Hepatic stellate cell (primary cell): Measurements from ENCODE around the gene CCDC87.
"Not testable (repeated sequence)": the region's sequence is repeated elsewhere in the genome, so short reads cannot be mapped to it uniquely, and the experiment has no call there.

ENCODE experiments used
- DNase-seq: peaks from one replicate; pipeline ENCODE4 v3.0.0; 2011; ENCODE audit warnings: low spot score

CCDC87 gene

GRCh38 chr11:66614073-66614472, 21.2 kb upstream of the CCDC87 start:
- no peak for DNase-seq

DNA sequence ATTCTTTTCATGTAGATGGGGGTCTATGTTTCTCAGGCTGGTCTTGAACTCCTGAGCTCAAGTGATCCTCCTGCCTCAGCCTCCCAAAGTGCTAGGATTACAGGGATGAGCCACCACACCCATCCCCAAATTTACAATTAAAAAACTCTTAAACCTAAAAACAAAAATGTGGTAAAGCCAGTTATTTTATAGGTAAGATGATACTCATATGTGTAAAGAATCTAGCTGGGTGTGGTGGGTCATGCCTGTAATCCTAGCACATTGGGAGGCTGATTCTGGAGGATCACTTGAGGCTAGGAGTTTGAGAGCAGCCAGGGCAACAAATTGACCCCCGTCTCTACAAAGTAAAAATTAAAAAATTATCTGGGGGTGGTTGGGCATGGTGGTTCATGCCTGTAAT, 19.6 kb upstream of the CCDC87 start:
- no peak for DNase-seq

DNA sequence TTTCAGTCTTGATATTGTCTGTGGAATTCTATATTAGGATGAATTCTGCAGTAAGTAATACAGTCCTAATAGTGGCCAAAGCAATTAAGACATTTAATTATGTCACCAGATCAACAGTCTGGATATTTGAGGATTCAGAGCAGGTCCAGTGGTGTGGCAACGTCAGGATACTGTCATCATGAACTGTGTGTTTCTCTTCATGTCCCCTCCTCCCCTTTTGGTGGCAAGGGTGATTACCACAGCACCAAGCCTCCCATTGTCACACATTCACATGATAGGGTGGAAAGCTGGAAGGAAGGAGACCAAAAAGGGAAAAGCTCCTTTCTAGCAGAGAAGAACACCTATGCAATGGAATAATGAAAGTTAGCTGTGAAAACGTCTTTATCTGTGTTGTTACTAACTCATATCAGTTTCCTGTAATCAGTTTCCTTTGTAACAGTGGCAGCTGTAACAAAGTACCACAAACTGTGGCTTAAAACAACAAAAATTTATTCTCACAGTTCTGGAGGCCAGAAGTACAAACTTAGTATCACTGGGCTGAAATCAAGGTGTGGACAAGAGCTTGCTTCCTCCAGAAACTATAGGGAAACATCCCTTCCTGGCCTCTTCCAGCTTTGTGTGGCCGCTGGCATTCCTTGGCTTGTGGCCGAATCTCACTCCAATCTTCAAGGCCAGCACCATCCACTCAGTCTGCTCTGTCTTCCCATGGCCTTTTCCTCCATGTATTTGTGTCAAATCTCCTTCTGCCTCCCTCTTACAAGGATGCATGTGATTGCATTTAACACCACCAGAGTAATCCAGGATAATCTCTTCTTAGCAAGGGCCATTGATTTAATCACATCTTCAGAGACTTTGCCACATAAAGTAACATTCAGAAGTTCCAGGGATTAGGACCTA, 17.1 kb upstream of the CCDC87 start:
- DNase-seq = no peak

GRCh38 chr11:66607126-66607834, 14.4 kb upstream of the CCDC87 start:
- peak; percentile 39 for DNase-seq

DNA sequence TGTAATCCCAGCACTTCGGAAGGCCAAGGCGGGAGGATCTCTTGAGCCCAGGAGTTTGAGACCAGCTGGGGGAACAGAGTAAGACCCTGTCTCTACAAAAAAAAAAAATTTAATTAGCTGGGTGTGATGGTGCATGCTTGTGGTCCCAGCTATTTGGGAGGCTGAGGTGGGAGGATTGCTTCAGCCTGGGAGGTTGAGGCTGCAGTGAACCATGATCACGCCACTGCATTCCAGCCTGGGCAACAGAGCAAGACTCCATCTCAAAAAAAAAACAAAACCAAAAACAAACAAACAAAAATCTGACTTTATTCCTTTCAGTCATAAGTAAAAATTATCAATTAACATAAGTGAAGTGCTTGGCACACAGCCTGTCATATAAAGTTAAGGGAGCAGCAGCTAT, 13.7 kb upstream of the CCDC87 start:
- DNase-seq = not testable (repeated sequence)

DNA sequence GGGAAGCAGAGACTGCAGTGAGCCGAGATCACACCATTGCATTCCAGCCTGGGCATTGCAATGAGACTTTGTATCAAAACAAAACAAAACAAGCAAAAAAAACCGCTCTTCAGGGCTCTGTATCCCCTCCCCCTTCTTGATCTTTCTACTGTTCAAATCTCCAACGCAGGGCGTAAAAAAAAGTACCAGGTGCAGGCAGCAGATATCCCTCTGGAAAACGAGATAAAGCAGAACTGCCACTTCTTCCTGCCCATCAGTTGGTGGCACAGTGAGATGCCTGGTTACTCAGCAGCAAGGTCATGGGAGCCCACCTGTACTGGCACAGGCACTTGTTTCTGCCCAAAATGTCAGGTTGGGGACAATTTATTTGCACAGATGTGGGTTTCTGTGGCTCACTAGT, 11.3 kb upstream of the CCDC87 start:
- DNase-seq = no peak

GRCh38 chr11:66603072-66603471, 10.2 kb upstream of the CCDC87 start:
- DNase-seq = no peak

DNA sequence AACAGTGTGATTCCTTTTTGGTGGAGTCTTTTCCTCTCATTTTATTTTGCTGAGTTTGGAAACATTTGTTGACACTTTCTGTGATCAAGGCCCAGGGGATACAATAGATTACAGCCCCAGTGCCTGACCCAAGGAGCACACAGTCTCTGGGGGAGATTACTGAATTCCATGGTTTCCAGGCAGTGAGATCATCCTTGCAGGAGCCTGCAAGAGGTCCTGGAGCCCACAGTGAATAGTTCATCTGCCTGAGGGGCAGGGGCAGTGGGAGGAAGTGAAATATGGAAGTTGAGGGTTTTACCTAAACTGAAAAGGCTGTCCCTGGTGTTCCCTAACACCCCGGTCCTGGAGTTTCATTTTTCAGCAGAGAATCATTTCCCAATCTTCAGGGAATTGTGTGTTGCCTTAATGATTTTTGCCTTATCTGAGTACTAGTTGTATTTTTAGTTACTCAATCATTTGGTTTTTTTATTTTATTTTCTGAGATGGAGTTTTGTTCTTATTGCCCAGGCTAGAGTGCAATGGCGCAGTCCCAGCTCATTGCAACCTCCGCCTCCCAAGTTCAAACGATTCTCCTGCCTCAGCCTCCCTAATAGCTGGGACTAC, 7.9 kb upstream of the CCDC87 start:
- DNase-seq = no peak

GRCh38 chr11:66600219-66600618, 7.4 kb upstream of the CCDC87 start:
- no peak for DNase-seq

GRCh38 chr11:66598993-66599392, 6.1 kb upstream of the CCDC87 start:
- DNase-seq = no peak

- peak; percentile 77 for DNase-seq
Measured at GRCh38 chr11:66595245-66595904, 2.5 kb upstream of the CCDC87 start.

- no peak for DNase-seq
Measured at GRCh38 chr11:66593650-66594049, 787 bp upstream of the CCDC87 start.

GRCh38 chr11:66593303-66593635, 406 bp upstream of the CCDC87 start:
- peak; percentile 33 for DNase-seq

DNA sequence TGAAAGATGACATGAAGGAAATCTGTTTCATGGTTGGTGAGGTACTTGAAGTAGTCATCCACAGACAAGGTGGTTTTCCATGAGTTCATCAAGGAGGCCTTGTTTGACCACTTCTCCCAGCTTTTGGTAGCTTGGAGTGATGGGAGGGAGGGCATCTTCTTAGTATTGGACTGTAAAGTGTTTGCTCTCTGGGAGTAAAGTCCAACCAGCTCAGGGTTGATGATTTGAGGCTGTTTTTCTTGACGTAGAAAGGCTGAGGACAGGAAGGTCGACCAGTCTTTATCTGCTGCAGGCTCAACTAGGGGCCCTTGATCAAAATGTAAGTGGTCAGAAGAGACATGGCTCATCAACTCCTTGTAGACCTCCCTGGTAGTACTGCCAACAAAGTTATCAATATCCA, 1.7 kb downstream of the CCDC87 start:
- no peak for DNase-seq

GRCh38 chr11:66589996-66590675, 2.7 kb downstream of the CCDC87 start:
- DNase-seq = no peak

DNA sequence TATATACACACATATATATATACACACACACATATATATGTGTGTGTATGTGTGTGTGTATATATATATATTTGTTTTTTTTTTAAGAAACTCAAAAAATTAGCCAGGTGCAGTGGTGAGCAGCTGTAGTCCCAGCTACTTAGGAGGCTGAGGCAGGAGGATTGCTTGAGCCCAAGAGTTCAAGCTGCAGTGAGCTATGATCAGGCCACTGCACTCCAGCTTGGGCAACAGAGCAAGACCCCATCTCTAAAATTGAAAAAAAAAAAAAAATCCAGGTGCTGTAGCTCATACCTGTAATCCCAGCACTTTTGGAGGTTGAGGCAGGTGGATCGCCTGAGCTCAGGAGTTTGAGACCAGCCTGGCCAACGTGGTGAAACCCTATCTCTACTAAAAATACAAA, 3.5 kb downstream of the CCDC87 start:
- not testable (repeated sequence) for DNase-seq

DNA sequence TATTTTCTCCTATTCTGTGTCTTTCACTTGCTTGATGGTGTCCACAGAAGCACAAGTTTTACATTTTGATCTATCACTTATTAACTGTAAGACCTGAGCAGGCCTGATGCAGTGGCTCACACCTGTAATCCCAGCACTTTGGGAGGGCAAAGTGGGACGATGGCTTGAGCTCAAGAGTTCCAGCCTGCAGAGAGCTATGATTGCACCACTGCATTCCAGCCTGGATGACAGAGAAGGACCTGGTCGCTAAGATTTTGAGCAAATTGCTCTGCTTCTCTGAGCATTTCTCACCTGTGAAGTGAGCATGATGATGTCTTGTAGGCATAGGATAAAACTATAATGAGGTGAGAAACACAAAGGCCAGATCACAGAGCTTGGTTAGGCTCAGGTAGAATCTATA, 6.7 kb downstream of the CCDC87 start:
- DNase-seq = no peak

DNA sequence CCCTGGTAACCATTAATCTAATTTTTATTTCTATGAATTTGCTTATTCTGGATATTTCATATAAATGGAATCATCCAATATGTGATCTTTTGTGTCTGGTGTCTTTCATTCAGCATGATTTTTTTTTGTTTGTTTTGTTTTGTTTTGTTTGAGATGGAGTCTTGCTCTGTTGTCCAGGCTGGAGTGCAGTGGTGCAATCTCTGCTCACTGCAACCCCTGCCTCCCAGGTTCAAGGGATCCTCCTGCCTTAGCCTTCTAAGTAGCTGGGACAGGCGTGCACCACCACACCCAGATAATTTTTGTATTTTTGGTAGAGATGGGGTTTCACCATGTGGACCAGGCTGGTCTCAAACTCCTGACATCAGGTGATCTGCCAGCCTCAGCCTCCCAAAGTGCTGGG, 7.4 kb downstream of the CCDC87 start:
- not testable (repeated sequence) for DNase-seq

DNA sequence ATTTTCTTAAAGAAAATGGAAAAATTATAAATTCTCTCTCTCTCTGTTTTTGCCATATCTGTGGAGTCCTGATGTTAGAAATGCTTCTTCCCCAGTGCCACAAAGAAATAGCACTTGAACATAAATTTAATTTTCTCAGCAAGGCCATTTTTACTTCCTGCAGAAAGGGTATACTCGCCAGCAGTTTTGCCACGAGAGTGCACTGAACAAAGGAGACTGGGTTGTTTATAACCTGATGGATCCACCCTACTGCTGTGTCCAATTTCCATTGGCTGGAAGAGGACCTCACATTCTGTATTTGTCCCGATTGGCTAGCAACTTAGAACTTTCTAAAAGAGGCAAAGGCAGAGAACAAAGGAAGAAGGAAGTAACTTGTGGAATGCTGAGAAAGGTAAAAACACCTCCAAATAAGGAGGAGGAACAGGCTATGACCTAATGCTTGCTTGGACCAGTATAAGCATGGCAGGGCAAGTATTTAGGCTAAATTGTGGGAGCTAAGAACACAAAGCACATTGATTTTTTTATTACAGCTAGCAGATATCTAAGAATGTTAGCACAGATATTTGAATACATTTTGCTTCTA, 10.2 kb downstream of the CCDC87 start:
- DNase-seq = not testable (repeated sequence)

DNA sequence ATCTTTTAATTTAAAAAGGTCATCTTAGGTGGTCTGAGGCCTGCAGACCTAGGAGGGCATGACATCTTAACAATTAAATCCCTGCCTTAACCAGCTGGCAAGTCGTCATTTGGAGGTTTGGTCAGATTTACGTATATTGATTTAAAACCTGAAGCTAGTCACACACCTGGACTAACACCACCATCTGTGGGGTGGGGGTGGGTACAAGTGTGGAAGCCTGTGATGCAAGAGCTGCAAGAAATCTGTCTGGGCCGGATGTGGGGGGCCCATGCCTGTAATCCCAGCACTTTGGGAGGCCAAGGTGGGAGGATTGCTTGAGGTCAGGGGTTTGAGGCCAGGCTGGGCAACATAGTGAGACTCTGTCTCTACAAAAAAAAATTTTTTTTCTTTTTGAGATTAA, 11.6 kb downstream of the CCDC87 start:
- no peak for DNase-seq

GRCh38 chr11:66580803-66581202, 12.1 kb downstream of the CCDC87 start:
- DNase-seq = no peak
